Measurements from ENCODE around the gene TTYH2.

DNA sequence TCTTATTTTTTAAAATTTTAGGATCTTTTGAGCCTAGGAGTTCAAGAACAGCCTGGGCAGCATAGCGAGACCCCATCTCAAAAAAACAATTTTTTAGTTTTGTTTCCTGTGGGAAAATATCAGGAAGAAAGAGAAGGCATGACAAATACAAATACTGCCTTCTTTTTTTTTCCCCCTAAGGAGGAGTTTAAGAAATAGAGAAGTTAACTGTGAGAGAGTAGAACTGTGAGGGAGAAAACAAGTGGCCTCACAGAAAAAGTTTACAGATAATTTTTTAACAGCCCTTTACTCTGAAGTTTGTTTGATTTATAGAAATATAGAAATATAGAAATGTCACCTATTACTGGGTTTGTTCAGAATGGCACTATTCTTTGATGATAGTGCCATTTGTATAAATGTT lies 21.1 kb downstream of the TTYH2 start:
- no peak for TF ChIP-seq POLR2A (IDR thresholded peaks at IDR 0.05)
- no peak for TF ChIP-seq CTCF (IDR thresholded peaks at IDR 0.05)

Measured in upper lobe of left lung (tissue), 4 donors.